ENCODE data around the gene NPAS2. TPM values are rescaled to one million over a fixed set of nuclear protein-coding genes. Genes with fewer than 3 reads are reported as not detected.

The NPAS2 gene
- total RNA-seq, 3 donors from 2014 or later (not counting 1 experiment from before 2014, with no cell fraction given): not detected

DNA sequence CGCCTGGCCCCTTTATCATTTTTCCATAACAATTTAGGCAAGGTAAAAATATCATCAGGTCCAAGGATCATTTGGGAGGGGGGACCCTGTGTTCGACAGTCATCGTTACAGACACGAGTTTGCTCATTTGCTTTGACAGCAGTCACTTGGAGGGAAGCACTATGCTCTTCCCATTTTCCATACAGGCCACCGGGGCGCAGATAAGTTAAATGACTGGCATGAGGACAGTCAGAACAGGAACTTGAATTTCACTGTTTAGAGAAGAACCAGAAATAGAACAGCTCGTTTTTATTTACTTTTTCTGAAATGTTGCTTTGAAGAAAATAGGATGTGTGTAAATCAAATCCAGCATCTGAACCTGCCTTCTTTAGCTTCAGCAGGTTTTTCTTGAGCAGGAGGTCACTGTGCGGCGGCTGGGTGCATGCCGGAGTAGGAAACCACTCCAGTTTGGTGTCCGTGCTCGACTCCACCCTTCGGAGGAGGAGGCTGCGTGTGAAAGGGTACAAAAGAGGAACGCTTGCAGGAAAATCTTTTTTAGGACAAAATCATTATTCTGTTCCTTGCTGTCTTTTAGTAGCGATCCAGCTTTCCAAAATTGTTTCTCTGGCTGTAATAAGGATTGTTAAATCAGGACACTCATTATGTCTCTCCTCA, 15.2 kb downstream of the NPAS2 start:
- H3K4me3 ChIP-seq (ENCODE audit: low read length): no peak overlapping the region
- H3K4me1 ChIP-seq (ENCODE audit: control insufficient read depth, insufficient read depth, low read length): no peaks in the 10 kb centered on the region
- no peak for DNase-seq
- WGBS (ENCODE audit: insufficient coverage): 36% methylated on average over 16 of the region's 16 CpGs
- H3K4me3 Mint-ChIP-seq: no peak overlapping the region
- ATAC-seq: no peak
- intact Hi-C loops (cut with micrococcal nuclease): no loop called here
- H3K4me1 Mint-ChIP-seq: no peaks in the 10 kb centered on the region
- H3K27ac ChIP-seq (ENCODE audit: low read length): no peak overlapping the region
- H3K27me3 ChIP-seq (ENCODE audit: control insufficient read depth, insufficient read depth, low read length): no peaks in the 10 kb centered on the region
- no peaks in the 10 kb centered on the region for H3K9me3 Mint-ChIP-seq
- TF ChIP-seq, protein P1, sequence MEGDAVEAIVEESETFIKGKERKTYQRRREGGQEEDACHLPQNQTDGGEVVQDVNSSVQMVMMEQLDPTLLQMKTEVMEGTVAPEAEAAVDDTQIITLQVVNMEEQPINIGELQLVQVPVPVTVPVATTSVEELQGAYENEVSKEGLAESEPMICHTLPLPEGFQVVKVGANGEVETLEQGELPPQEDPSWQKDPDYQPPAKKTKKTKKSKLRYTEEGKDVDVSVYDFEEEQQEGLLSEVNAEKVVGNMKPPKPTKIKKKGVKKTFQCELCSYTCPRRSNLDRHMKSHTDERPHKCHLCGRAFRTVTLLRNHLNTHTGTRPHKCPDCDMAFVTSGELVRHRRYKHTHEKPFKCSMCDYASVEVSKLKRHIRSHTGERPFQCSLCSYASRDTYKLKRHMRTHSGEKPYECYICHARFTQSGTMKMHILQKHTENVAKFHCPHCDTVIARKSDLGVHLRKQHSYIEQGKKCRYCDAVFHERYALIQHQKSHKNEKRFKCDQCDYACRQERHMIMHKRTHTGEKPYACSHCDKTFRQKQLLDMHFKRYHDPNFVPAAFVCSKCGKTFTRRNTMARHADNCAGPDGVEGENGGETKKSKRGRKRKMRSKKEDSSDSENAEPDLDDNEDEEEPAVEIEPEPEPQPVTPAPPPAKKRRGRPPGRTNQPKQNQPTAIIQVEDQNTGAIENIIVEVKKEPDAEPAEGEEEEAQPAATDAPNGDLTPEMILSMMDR (IDR thresholded peaks at IDR 0.05): no peak
- no peak overlapping the region for H3K27ac Mint-ChIP-seq
- H3K27me3 Mint-ChIP-seq (ENCODE audit: low read depth in 2 of 2): peaks cover 20 to 25% of the 10 kb centered on the region in 2 donors
- H3K9me3 ChIP-seq (ENCODE audit: control insufficient read depth, insufficient read depth, low read length): no peaks in the 10 kb centered on the region
- H3K36me3 ChIP-seq (ENCODE audit: control insufficient read depth, insufficient read depth, low read length): no peaks in the 10 kb centered on the region
- H3K36me3 Mint-ChIP-seq: no peaks in the 10 kb centered on the region

DNA sequence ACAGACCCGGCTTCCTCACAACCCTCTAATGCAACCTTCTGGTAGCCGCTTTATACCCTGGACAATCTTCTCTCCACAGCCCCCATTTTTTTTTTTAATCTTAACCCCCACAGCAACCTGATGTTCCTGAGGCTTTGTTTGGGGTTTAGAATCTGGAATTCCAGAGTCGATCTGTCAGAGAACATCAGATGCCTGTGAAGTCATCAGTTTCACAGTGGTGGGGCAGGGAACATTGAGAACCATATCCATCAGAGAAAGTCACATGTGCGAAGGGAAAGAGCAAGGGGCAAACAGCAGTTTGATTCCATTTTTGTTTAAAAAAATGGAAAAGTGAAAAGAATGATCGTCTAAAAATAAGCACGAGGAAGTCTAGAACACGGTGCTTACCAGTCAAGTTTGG, 20.6 kb downstream of the NPAS2 start:
- Mint-ChIP-seq H3K9me3 (no peaks in the 10 kb centered on the region), H3K4me1 (no peaks in the 10 kb centered on the region), H3K4me3 (no peak overlapping the region), H3K36me3 (no peaks in the 10 kb centered on the region), H3K27ac (no peak overlapping the region), H3K27me3 (ENCODE audit: low read depth in 2 of 2) (peaks cover 12 to 22% of the 10 kb centered on the region in 2 donors)
- Histone ChIP-seq H3K4me1 (ENCODE audit: control insufficient read depth, insufficient read depth, low read length) (no peaks in the 10 kb centered on the region), H3K27ac (ENCODE audit: low read length) (no peak overlapping the region), H3K4me3 (ENCODE audit: low read length) (no peak overlapping the region), H3K36me3 (ENCODE audit: control insufficient read depth, insufficient read depth, low read length) (no peaks in the 10 kb centered on the region), H3K9me3 (ENCODE audit: control insufficient read depth, insufficient read depth, low read length) (no peaks in the 10 kb centered on the region), H3K27me3 (ENCODE audit: control insufficient read depth, insufficient read depth, low read length) (no peaks in the 10 kb centered on the region)
- ATAC-seq: no peak
- TF ChIP-seq, protein P1 (IDR thresholded peaks at IDR 0.05): no peak
- WGBS (ENCODE audit: insufficient coverage): 78% methylated on average over 7 of the region's 7 CpGs
- no peak for DNase-seq
- intact Hi-C loops (cut with micrococcal nuclease): no loop called here

- ATAC-seq (no peak), DNase-seq (no peak)
- TF ChIP-seq, protein P1 (IDR thresholded peaks at IDR 0.05): no peak
- H3K4me3 Mint-ChIP-seq: no peak overlapping the region
- H3K4me1 Mint-ChIP-seq: no peaks in the 10 kb centered on the region
- no peaks in the 10 kb centered on the region for H3K36me3 Mint-ChIP-seq
- H3K27me3 ChIP-seq (ENCODE audit: control insufficient read depth, insufficient read depth, low read length): no peaks in the 10 kb centered on the region
- H3K27me3 Mint-ChIP-seq (ENCODE audit: low read depth in 2 of 2): peaks cover 10 to 13% of the 10 kb centered on the region in 2 donors
- no peaks in the 10 kb centered on the region for H3K4me1 ChIP-seq (ENCODE audit: control insufficient read depth, insufficient read depth, low read length)
- H3K27ac Mint-ChIP-seq: no peak overlapping the region
- H3K27ac ChIP-seq (ENCODE audit: low read length): no peak overlapping the region
- H3K36me3 ChIP-seq (ENCODE audit: control insufficient read depth, insufficient read depth, low read length): no peaks in the 10 kb centered on the region
- WGBS (ENCODE audit: insufficient coverage): 78% methylated on average over 8 of the region's 9 CpGs
- no peak overlapping the region for H3K4me3 ChIP-seq (ENCODE audit: low read length)
- no peaks in the 10 kb centered on the region for H3K9me3 ChIP-seq (ENCODE audit: control insufficient read depth, insufficient read depth, low read length)
- no peaks in the 10 kb centered on the region for H3K9me3 Mint-ChIP-seq
- intact Hi-C loops (cut with micrococcal nuclease): no loop called here
Observed at GRCh38 chr2:100842241-100842922, 22.4 kb downstream of the NPAS2 start.

Measured in natural killer cell (primary cell).